DMS 273 treated with DMSO at 0.1 percent for 48 hours (cell line): ENCODE results near the gene RTN4RL1.
A peak's percentile ranks its signal among the peaks of the same experiment; 100 is the strongest.

Source experiments
- DNase-seq: peaks from one replicate; lab custom pipeline; 2025; lab: John Stamatoyannopoulos, UW

Gene RTN4RL1

GRCh38 chr17:1919201-1919600, 105.9 kb downstream of the RTN4RL1 start:
- no peak for DNase-seq

- no peak for DNase-seq
Observed at GRCh38 chr17:1918346-1919162, 106.6 kb downstream of the RTN4RL1 start.

GRCh38 chr17:1916963-1917715, 108.0 kb downstream of the RTN4RL1 start:
- DNase-seq: no peak

GRCh38 chr17:1916316-1916715, 108.8 kb downstream of the RTN4RL1 start:
- DNase-seq: no peak

GRCh38 chr17:1915889-1916288, 109.2 kb downstream of the RTN4RL1 start:
- DNase-seq: no peak

GRCh38 chr17:1914661-1915083, 110.5 kb downstream of the RTN4RL1 start:
- DNase-seq: no peak

GRCh38 chr17:1913702-1914101, 111.4 kb downstream of the RTN4RL1 start:
- no peak for DNase-seq

- DNase-seq: no peak
Observed at GRCh38 chr17:1912146-1912545, 113.0 kb downstream of the RTN4RL1 start.

GRCh38 chr17:1909985-1910384, 115.1 kb downstream of the RTN4RL1 start:
- no peak for DNase-seq

GRCh38 chr17:1908699-1909309, 116.3 kb downstream of the RTN4RL1 start:
- DNase-seq: peak; percentile 26

GRCh38 chr17:1907909-1908698, 117.0 kb downstream of the RTN4RL1 start:
- no peak for DNase-seq

- no peak for DNase-seq
Observed at GRCh38 chr17:1907216-1907631, 117.9 kb downstream of the RTN4RL1 start.

- no peak for DNase-seq
Observed at GRCh38 chr17:1906662-1907101, 118.5 kb downstream of the RTN4RL1 start.

GRCh38 chr17:1905190-1905913, 119.8 kb downstream of the RTN4RL1 start:
- DNase-seq: no peak

- no peak for DNase-seq
Observed at GRCh38 chr17:1904273-1905182, 120.6 kb downstream of the RTN4RL1 start.

GRCh38 chr17:1899403-1900000, 125.6 kb downstream of the RTN4RL1 start:
- DNase-seq: no peak

- DNase-seq: no peak
Observed at GRCh38 chr17:1898872-1899271, 126.3 kb downstream of the RTN4RL1 start.

- no peak for DNase-seq
Observed at GRCh38 chr17:1898332-1898731, 126.8 kb downstream of the RTN4RL1 start.

- no peak for DNase-seq
Observed at GRCh38 chr17:1897105-1897656, 128.0 kb downstream of the RTN4RL1 start.
